Sigmoid colon (tissue), 4 donors: Measurements from ENCODE around the gene COL5A2.

Source experiments
- EP300 ChIP-seq, 4 donors: sonication (generic); formaldehyde crosslinking; IDR thresholded peaks; one replicate each; pipeline ENCODE4 v1.6.1; 2017; ENCODE audit warnings: antibody characterized with exemption in 4 of 4
- POLR2AphosphoS5 ChIP-seq, 4 donors: sonication (generic); formaldehyde crosslinking; IDR thresholded peaks; one replicate each; pipeline ENCODE4 v1.6.1; 2017; ENCODE audit warnings: antibody characterized with exemption in 4 of 4
- TF ChIP-seq, protein P1 (sequence below), 4 experiments: fragments of 450-650 bp in 3 of 4; fragments of 200-600 bp in 1 of 4; IDR thresholded peaks; one replicate each; pipeline ENCODE4 v1.5.1; 2016 to 2019; ENCODE audit warnings: antibody characterized with exemption in 4 of 4, mild to moderate bottlenecking in 3 of 4, moderate library complexity in 2 of 4

- TF ChIP-seq POLR2AphosphoS5 (IDR thresholded peaks at IDR 0.05) (no peak), EP300 (IDR thresholded peaks at IDR 0.05) (no peak)
- TF ChIP-seq, protein P1, sequence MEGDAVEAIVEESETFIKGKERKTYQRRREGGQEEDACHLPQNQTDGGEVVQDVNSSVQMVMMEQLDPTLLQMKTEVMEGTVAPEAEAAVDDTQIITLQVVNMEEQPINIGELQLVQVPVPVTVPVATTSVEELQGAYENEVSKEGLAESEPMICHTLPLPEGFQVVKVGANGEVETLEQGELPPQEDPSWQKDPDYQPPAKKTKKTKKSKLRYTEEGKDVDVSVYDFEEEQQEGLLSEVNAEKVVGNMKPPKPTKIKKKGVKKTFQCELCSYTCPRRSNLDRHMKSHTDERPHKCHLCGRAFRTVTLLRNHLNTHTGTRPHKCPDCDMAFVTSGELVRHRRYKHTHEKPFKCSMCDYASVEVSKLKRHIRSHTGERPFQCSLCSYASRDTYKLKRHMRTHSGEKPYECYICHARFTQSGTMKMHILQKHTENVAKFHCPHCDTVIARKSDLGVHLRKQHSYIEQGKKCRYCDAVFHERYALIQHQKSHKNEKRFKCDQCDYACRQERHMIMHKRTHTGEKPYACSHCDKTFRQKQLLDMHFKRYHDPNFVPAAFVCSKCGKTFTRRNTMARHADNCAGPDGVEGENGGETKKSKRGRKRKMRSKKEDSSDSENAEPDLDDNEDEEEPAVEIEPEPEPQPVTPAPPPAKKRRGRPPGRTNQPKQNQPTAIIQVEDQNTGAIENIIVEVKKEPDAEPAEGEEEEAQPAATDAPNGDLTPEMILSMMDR (IDR thresholded peaks at IDR 0.05), result no peak
These were observed 38.0 kb upstream of the COL5A2 start for GRCh38 chr2:189217541-189217940.
